H1 (cell line): ENCODE results near the gene SLC25A4. TPM values are rescaled to one million over a fixed set of nuclear protein-coding genes. Genes with fewer than 3 reads are reported as not detected.

Experiments used
- CTCF ChIA-PET: fragments of 300-600 bp; sonication (Branson Sonifier 250); formaldehyde crosslinking; loops from one replicate; lab custom pipeline; 2021; ENCODE audit not compliant: partially characterized antibody; lab: Charles Lee
- POLR2A ChIA-PET: fragments of 300-600 bp; sonication (Branson Sonifier 250); formaldehyde crosslinking; loops from one replicate; lab custom pipeline; 2021; ENCODE audit warnings: inconsistent platforms; ENCODE audit not compliant: partially characterized antibody; lab: Charles Lee
- DNase-seq, 2 experiments: peaks; one replicate each; pipeline versions ENCODE4 v3.0.0 to v3.0.0-alpha.2; 2010 to 2022; ENCODE audit warnings: low spot score in 2 of 2, low read depth in 1 of 2, mixed read lengths in 1 of 2
- FAIRE-seq: peaks from 2 replicates; lab custom pipeline; 2011; peaks lifted over from hg19 to GRCh38; lab: Jason Lieb, UNC
- H2AFZ ChIP-seq: 2 replicates; pipeline ENCODE4 v1.8.1; 2012; ENCODE audit warnings: low read length, inconsistent platforms
- H2AK5ac ChIP-seq: 2 replicates; pipeline ENCODE4 v1.6.1; 2013; ENCODE audit warnings: low read depth, low read length
- H2BK120ac ChIP-seq: replicated peaks from 2 replicates; pipeline ENCODE3; 2013; ENCODE audit warnings: low read depth, low read length, inconsistent platforms
- H2BK12ac ChIP-seq: 2 replicates; pipeline ENCODE4 v1.6.1; 2013; ENCODE audit warnings: low read depth, low read length
- H2BK15ac ChIP-seq: 2 replicates; pipeline ENCODE4 v1.6.1; 2013; ENCODE audit warnings: low read length
- H2BK20ac ChIP-seq: 2 replicates; pipeline ENCODE4 v1.6.1; 2013; ENCODE audit warnings: low read length
- H2BK5ac ChIP-seq: 2 replicates; pipeline ENCODE4 v1.6.1; 2013; ENCODE audit warnings: low read depth, low read length
- H3K14ac ChIP-seq: 2 replicates; pipeline ENCODE4 v1.6.1; 2013; ENCODE audit warnings: inconsistent platforms; ENCODE audit not compliant: insufficient read length
- H3K18ac ChIP-seq: 2 replicates; pipeline ENCODE4 v1.6.1; 2013; ENCODE audit warnings: low read length; ENCODE audit errors: extremely low read depth
- H3K23ac ChIP-seq: 2 replicates; pipeline ENCODE4 v1.6.1; 2013; ENCODE audit warnings: inconsistent platforms; ENCODE audit not compliant: insufficient read length
- H3K23me2 ChIP-seq: 2 replicates; pipeline ENCODE4 v1.6.1; 2013; ENCODE audit warnings: low read depth, low read length
- H3K27ac ChIP-seq: 2 replicates; pipeline ENCODE4 v1.6.1; 2011; ENCODE audit warnings: low read depth, low read length, inconsistent platforms
- H3K27me3 ChIP-seq, 4 experiments: replicated peaks in 1 of 4; 1 replicate in 1 of 4; 2 replicates in 3 of 4; pipeline versions ENCODE4 v1.6.1 to v1.8.1; 2011 to 2013; ENCODE audit warnings: low read length in 3 of 4, mild to moderate bottlenecking in 3 of 4, inconsistent platforms in 2 of 4, mixed read lengths in 2 of 4, moderate library complexity in 1 of 4; ENCODE audit not compliant: control insufficient read depth in 3 of 4, insufficient read depth in 3 of 4; ENCODE audit errors: extremely low read depth in 1 of 4
- H3K36me3 ChIP-seq, 4 experiments: 2 replicates each; pipeline versions ENCODE4 v1.6.1 to v1.8.1; 2011 to 2013; ENCODE audit warnings: mild to moderate bottlenecking in 4 of 4, low read length in 3 of 4, moderate library complexity in 2 of 4, control low read depth in 1 of 4, inconsistent platforms in 1 of 4; ENCODE audit not compliant: insufficient read depth in 4 of 4, control insufficient read depth in 2 of 4
- H3K4ac ChIP-seq: replicated peaks from 2 replicates; pipeline ENCODE3; 2013; ENCODE audit warnings: low read length, low read depth, mixed read lengths, inconsistent platforms; ENCODE audit not compliant: insufficient read length
- H3K4me1 ChIP-seq, 4 experiments: replicated peaks in 1 of 4; 1 replicate in 1 of 4; 2 replicates in 3 of 4; pipeline versions ENCODE4 v1.6.1 to v1.8.1; 2011 to 2013; ENCODE audit warnings: low read length in 3 of 4, inconsistent platforms in 2 of 4, mixed read lengths in 1 of 4; ENCODE audit not compliant: insufficient read depth in 4 of 4, control insufficient read depth in 3 of 4
- H3K4me2 ChIP-seq, 2 experiments: 2 replicates each; pipeline versions ENCODE4 v1.6.1 to v1.8.1; 2011 to 2013; ENCODE audit warnings: low read depth in 2 of 2, low read length in 2 of 2, control low read depth in 1 of 2, inconsistent platforms in 1 of 2, mild to moderate bottlenecking in 1 of 2; ENCODE audit not compliant: insufficient read depth in 1 of 2
- H3K4me3 ChIP-seq, 4 experiments: fragments of 200-600, 300-600 bp in 1 of 4; sonication (generic), shearing (Covaris generic), sonication (Bioruptor Twin) in 1 of 4; 2 replicates each; pipeline versions ENCODE4 v1.5.1 to v1.8.1; 2011 to 2016; ENCODE audit warnings: low read length in 4 of 4, low read depth in 3 of 4, control low read depth in 2 of 4, inconsistent platforms in 2 of 4, mild to moderate bottlenecking in 2 of 4, mixed read lengths in 1 of 4, moderate library complexity in 1 of 4; ENCODE audit not compliant: insufficient read depth in 2 of 4; ENCODE audit errors: extremely low read depth in 1 of 4
- H3K56ac ChIP-seq: replicated peaks from 2 replicates; pipeline ENCODE3; 2013; ENCODE audit warnings: low read depth, mild to moderate bottlenecking, mixed read lengths, low read length, inconsistent platforms; ENCODE audit not compliant: insufficient read length
- H3K79me1 ChIP-seq: 2 replicates; pipeline ENCODE4 v1.6.1; 2013; ENCODE audit warnings: low read depth, low read length, control low read depth
- H3K79me2 ChIP-seq, 2 experiments: 2 replicates each; pipeline versions ENCODE4 v1.6.1 to v1.8.1; 2012 to 2013; ENCODE audit warnings: low read length in 2 of 2, mild to moderate bottlenecking in 2 of 2, inconsistent platforms in 1 of 2; ENCODE audit not compliant: insufficient read depth in 2 of 2, control insufficient read depth in 1 of 2
- H3K9ac ChIP-seq, 4 experiments: replicated peaks in 1 of 4; 1 replicate in 1 of 4; 2 replicates in 3 of 4; pipeline versions ENCODE4 v1.6.1 to v1.8.1; 2011 to 2013; ENCODE audit warnings: low read depth in 3 of 4, low read length in 3 of 4, control low read depth in 2 of 4, mild to moderate bottlenecking in 2 of 4, moderate library complexity in 2 of 4, inconsistent platforms in 1 of 4; ENCODE audit errors: extremely low read depth in 1 of 4
- H3K9me3 ChIP-seq, 2 experiments: 2 replicates each; pipeline versions ENCODE4 v1.6.1 to v1.8.1; 2012 to 2013; ENCODE audit warnings: mild to moderate bottlenecking in 2 of 2, moderate library complexity in 2 of 2, control low read depth in 1 of 2, inconsistent platforms in 1 of 2, low read depth in 1 of 2, low read length in 1 of 2, mixed read lengths in 1 of 2; ENCODE audit not compliant: insufficient read depth in 2 of 2
- H4K20me1 ChIP-seq, 2 experiments: replicated peaks in 1 of 2; 2 replicates each; pipeline versions ENCODE3 to v1.8.1; 2011 to 2013; ENCODE audit warnings: inconsistent platforms in 2 of 2, low read length in 2 of 2, mild to moderate bottlenecking in 1 of 2; ENCODE audit not compliant: insufficient read depth in 2 of 2, control insufficient read depth in 1 of 2
- H4K5ac ChIP-seq: 2 replicates; pipeline ENCODE4 v1.6.1; 2013; ENCODE audit warnings: low read length, low read depth, mixed read lengths, inconsistent platforms; ENCODE audit not compliant: insufficient read length
- H4K8ac ChIP-seq: 2 replicates; pipeline ENCODE4 v1.8.0; 2013; ENCODE audit warnings: mild to moderate bottlenecking, moderate library complexity, low read length, inconsistent platforms; ENCODE audit not compliant: insufficient read depth; ENCODE audit errors: extremely low read depth
- H4K91ac ChIP-seq: replicated peaks from 2 replicates; pipeline ENCODE3; 2013; ENCODE audit warnings: low read length, mixed read lengths, inconsistent platforms; ENCODE audit not compliant: insufficient read length
- CTCF ChIP-seq, 3 experiments: IDR thresholded peaks; 1 replicate in 2 of 3; 2 replicates in 1 of 3; pipeline versions ENCODE4 v1.5.1 to v1.6.1; 2011; ENCODE audit warnings: low read length in 3 of 3, mild to moderate bottlenecking in 3 of 3, inconsistent platforms in 2 of 3, low read depth in 1 of 3, moderate library complexity in 1 of 3; ENCODE audit not compliant: insufficient read depth in 1 of 3; ENCODE audit errors: control extremely low read depth in 1 of 3
- GTF2F1 ChIP-seq: IDR thresholded peaks from 2 replicates; pipeline ENCODE4 v1.6.1; 2012; ENCODE audit warnings: low read depth, low read length, improper control_type of control experiment, borderline replicate concordance
- RAD21 ChIP-seq, 2 experiments: IDR thresholded peaks in 1 of 2; conservative IDR thresholded peaks in 1 of 2; 2 replicates each; pipeline ENCODE4 v1.6.1; 2011; ENCODE audit warnings: low read depth in 2 of 2, low read length in 2 of 2, improper control_type of control experiment in 1 of 2, inconsistent platforms in 1 of 2, mild to moderate bottlenecking in 1 of 2, moderate library complexity in 1 of 2
- TAF1 ChIP-seq: IDR thresholded peaks from 2 replicates; pipeline ENCODE4 v1.6.1; 2011; ENCODE audit warnings: mild to moderate bottlenecking, low read depth, low read length
- WGBS, 2 experiments: shearing (Covaris generic) in 1 of 2; methylation state at CpG; one replicate each; pipeline versions ENCODE4 v1.1.6 to v1.1.7; 2013 to 2015; ENCODE audit warnings: low lambda C conversion rate in 2 of 2, mixed read lengths in 2 of 2, inconsistent platforms in 1 of 2, low coverage in 1 of 2, missing lambda C conversion rate in 1 of 2; ENCODE audit not compliant: insufficient replicate concordance in 2 of 2, insufficient coverage in 1 of 2, insufficient read length in 1 of 2; ENCODE audit errors: extremely low coverage in 1 of 2, missing lambda C conversion rate in 1 of 2; 5-methylcytosine and 5-hydroxymethylcytosine counted together
- polyA plus RNA-seq, 7 experiments: library from polyadenylated mRNA; depleted of rRNA in 3 of 7; stranded (reverse) in 5 of 7; unstranded in 2 of 7; fragments of >200 nt in 5 of 7; fragments of 200-250 nt in 2 of 7; gene quantifications; 1 replicate in 5 of 7; 2 replicates in 1 of 7; 4 replicates in 1 of 7; pipeline versions ENCODE4 v1.2.1 to v1.2.3, GENCODE V29; 2011 to 2013; ENCODE audit warnings: missing spikeins in 2 of 7, mixed read lengths in 2 of 7
- total RNA-seq: library from RNA; stranded (reverse); fragmentation: NEBNext Ultra II Directional; extraction: Animal tissue kit (Norgen Biotek cat#: 25700); gene quantifications from 2 replicates; pipeline ENCODE4 v1.2.1, GENCODE V29; 2021

The SLC25A4 gene
- total and polyA plus RNA-seq, 2 of the 8 experiments (the other 6 are each of a cell fraction or from before 2014, with no cell fraction given), result 41.3 to 42.0 TPM

DNA sequence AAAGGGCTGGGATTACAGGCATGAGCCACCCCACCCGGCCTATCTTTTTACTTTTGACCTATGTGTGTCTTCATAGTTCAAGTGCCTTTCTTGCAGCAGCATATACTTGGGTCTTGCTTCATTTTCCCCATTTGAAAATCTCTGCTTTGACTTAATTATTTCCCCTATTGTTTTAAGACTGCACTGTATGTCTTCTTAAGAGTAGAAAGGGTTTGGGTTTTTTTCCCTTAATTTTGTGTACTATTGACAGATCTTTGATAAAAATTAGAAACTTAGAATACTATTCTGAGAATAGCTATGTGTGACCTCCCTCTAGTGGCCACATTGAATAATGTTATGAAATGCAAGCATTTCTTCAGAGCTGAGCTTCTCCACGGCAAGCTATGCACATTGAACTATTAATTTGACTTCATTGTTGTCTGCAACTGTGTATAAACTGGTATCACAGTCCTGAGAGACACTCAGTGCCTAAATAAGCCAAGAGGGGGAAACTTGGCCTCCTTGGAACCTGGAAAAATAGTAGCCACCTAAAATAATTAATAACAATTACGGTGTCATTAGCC lies 8.7 kb upstream of the SLC25A4 start:
- Histone ChIP-seq H3K27me3 (peaks cover 0 to 4% (median 0%) of the 10 kb centered on the region in 4 experiments; a peak in 1 of 7 replicates), H2BK12ac (no peak overlapping the region), H3K4ac (no peak overlapping the region), H2BK20ac (no peak overlapping the region), H3K79me2 (no peaks in the 10 kb centered on the region), H3K23ac (no peak overlapping the region), H3K23me2 (no peaks in the 10 kb centered on the region), H3K9ac (no peak overlapping the region), H2BK5ac (no peak overlapping the region), H4K5ac (no peak overlapping the region), H3K18ac (no peak overlapping the region), H3K9me3 (no peaks in the 10 kb centered on the region), H2AK5ac (no peak overlapping the region), H3K27ac (no peak overlapping the region), H4K20me1 (no peaks in the 10 kb centered on the region), H3K56ac (no peak overlapping the region), H3K4me3 (no peak overlapping the region), H3K4me1 (no peaks in the 10 kb centered on the region), H2AFZ (no peak overlapping the region), H2BK120ac (no peak overlapping the region), H3K36me3 (no peaks in the 10 kb centered on the region), H3K14ac (no peak overlapping the region), H2BK15ac (no peak overlapping the region), H4K8ac (no peak overlapping the region), H3K79me1 (no peaks in the 10 kb centered on the region), H4K91ac (no peak overlapping the region), H3K4me2 (no peak overlapping the region)
- CTCF ChIA-PET, result interaction anchor here (0.6 to 11.4 kb wide), 45 partner anchors 8 to 933 kb away, joined by 3 to 167 read pairs (median 3); partner anchors contain the start of genes HELT and SLC25A4
- POLR2A ChIA-PET, result interaction anchor here (1.9 kb wide), 1 partner anchor 9 kb away, joined by 8 read pairs; the partner anchor contains the start of gene SLC25A4
- 72% methylated on average over 3 of the region's 3 CpGs; no CpG with 5 or more reads in 1 of the 2 experiments for WGBS, 2 experiments
- peak in 2 of 3 experiments; percentile 60 to 63; a peak in 3 of 4 replicates for TF ChIP-seq CTCF (IDR thresholded peaks at IDR 0.05; ENCODE audit: control extremely low read depth in 1 of 3, insufficient read depth in 1 of 3, low read depth in 1 of 3, low read length in 3 of 3)
- peak; percentile 84 to 86 for TF ChIP-seq RAD21 (IDR thresholded peaks at IDR 0.05 in 1 of 2, conservative IDR thresholded peaks at IDR 0.05 in 1 of 2; ENCODE audit: low read depth in 2 of 2, low read length in 2 of 2)
- TF ChIP-seq TAF1, result no peak
- TF ChIP-seq GTF2F1, result no peak
- DNase-seq, result no peak
- FAIRE-seq, result no peak
